HG03095 (cell line): ENCODE data around the gene CYP4F11.
"Not testable (repeated sequence)": the region's sequence is repeated elsewhere in the genome, so short reads cannot be mapped to it uniquely, and the experiment has no call there.

Experiments used
- ATAC-seq: cut with Tn5 transposase; IDR thresholded peaks from one replicate; pipeline ENCODE4 v1.9.1; 2021; ENCODE audit warnings: moderate library complexity; ENCODE audit not compliant: unreplicated experiment

CYP4F11 gene

GRCh38 chr19:15934332-15935078 is at the start of gene CYP4F11:
Gene CYP4F11 (minus strand): TSS chr19:15934529. CDS start chr19:15934408, 121 bp downstream.
- ATAC-seq, result no peak

DNA sequence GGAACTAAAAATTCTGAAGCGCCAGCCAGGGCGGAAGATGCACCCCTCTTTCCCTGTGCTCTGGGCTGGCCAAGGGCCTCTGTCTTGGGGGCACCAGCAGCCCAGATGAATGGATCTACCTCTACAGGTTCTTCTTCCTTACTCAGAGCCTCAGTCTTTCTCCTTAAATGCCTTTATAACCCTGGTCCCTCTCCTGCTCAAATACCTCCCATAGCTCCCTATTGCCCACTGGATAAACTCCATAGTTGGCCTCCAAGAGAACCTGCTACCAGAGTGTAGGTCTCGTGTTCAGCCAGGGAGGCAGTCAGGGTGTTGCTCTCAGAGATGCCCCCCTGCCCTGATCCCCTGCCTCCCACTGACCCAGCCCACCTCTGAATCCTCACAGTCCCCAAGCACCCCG is 45.0 kb upstream of the CYP4F11 start:
- no peak for ATAC-seq

- ATAC-seq, result no peak
These were observed 43.4 kb upstream of the CYP4F11 start for GRCh38 chr19:15977690-15978089.

GRCh38 chr19:15976836-15977689 is 42.7 kb upstream of the CYP4F11 start:
- no peak for ATAC-seq

- no peak for ATAC-seq
These were observed 40.5 kb upstream of the CYP4F11 start for GRCh38 chr19:15974856-15975255.

- not testable (repeated sequence) for ATAC-seq
These were observed 37.7 kb upstream of the CYP4F11 start for GRCh38 chr19:15972043-15972442.

GRCh38 chr19:15971224-15971780 is 37.0 kb upstream of the CYP4F11 start:
- no peak for ATAC-seq

- ATAC-seq, result no peak
These were observed 29.9 kb upstream of the CYP4F11 start for GRCh38 chr19:15964231-15964630.

DNA sequence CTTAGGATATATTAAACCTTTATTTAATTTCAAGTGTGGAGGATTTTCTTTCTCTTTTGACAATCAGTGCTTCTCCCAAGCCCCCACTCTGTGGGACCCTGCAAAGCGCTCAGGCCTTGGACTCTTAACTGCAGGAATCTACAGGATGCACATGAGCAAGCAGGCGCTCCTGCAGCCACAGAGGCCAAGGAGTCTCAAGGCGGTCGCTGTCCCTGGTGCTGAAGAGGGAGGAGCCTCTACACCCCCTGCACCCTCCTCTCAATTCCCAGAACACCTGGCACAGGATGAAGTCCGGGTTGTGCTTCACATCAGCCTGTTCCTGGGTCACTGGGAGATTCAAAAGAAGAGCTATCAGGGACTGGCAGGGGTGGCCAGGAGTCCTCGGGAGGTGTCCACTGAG is 28.0 kb upstream of the CYP4F11 start:
- no peak for ATAC-seq

- ATAC-seq, result no peak
These were observed 20.5 kb upstream of the CYP4F11 start for GRCh38 chr19:15954820-15955219.

DNA sequence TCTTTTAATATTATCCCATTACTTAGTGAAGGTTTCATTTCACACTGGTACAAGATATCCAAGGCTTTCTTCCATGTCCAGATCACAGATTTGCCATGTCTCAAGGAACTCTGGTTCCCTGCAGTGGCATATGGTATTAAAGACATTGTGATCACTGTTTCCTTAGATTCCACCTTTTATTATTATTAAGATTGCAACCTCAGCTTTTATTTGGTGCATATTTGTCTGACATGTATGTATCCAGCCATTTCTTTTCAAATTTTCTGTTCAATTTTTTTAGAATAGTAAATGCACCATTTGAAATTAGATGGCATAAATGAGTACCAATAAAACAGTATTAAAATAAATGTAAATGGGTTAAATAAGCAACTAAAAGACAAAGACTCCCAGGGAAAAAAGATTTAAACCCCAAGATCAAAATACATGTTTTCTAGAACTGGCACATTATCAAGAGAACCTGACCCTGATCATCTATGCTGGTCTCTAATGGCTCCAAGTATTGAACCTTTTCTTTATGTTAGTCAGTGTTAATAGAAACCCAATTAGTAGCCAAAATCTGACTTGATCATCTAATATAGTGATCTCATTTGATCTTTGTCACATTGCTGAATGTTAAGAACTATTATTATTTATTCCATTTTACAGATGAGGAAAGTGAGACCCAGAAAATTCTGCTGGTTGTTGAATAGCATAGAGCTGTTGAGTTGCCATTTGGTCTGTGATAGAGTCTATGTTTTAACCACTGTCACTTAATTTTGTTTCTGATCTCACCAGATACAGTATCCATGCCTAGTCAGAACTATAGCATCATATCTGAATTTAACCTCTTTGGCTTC is 14.1 kb upstream of the CYP4F11 start, which contains the start of gene OR10H4:
TSS of gene OR10H4 (plus strand) at position 786 of the 836 bp plus-strand sequence. CDS start at position 786, 0 bp downstream.
- no peak for ATAC-seq

GRCh38 chr19:15945301-15945700 is 11.0 kb upstream of the CYP4F11 start:
- no peak for ATAC-seq

DNA sequence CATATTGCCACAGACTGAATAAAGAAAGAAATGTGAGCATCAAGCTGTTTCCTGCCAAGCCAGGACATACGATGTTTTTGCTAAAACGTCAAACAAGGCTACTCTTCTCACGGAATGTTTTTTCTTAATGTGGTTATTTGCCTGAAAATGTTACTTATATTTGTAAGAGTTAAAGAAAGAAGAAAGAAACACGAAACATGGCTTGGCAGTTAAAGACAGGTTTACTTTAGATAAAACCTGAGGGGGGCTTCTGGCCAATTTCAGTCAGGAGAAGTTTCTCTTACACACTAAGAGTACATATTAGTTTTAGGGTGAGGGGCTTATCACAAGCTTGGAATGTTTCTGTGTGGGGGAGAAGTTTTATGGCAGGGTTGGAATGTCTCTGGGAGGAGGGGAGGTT is 10.1 kb upstream of the CYP4F11 start:
- no peak for ATAC-seq

DNA sequence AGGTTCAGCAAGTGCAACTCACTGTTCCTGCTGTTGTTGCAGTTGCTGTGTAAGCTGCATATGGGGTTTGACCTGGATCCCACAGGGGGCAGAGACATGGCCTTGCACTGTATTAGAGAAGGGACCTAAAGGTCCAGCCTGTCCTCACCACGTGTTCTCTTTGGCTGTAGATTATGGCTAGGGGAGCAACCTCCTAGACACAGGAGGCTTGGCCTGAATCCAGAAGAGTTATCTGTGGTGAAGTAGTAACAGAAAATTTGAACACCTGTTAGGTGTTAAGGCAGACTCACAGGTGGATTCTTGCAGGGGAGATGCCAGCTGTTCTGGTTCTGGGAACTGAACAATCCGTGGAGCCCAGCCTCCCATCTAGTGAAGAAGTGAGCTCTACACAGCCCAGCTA is 3.4 kb upstream of the CYP4F11 start:
- ATAC-seq, result no peak

DNA sequence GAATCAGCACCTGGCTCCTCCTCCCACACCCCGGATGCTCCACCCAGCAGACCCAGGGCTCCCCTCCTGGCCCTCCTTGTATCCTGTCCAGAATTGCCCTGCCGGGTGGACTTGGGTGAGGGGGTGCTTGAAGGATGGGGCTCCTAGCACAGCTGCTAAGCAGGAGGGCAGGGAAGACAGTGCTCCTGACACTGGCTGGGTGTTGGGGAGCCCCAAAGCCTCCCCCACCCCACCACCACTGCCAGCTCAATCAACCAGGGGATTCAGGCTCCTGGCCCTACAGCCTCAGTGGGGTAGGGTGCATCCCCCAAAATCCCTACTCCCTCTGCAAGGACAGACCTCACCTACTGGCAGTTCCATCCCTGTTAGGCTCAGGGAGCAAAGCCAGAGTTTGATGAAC is 2.6 kb upstream of the CYP4F11 start:
- no peak for ATAC-seq

- no peak for ATAC-seq
These were observed 1.8 kb upstream of the CYP4F11 start for GRCh38 chr19:15936173-15936572.

- no peak for ATAC-seq
These were observed 906 bp upstream of the CYP4F11 start for GRCh38 chr19:15935167-15935702.

GRCh38 chr19:15933761-15934331 is 483 bp downstream of the CYP4F11 start:
- not testable (repeated sequence) for ATAC-seq

DNA sequence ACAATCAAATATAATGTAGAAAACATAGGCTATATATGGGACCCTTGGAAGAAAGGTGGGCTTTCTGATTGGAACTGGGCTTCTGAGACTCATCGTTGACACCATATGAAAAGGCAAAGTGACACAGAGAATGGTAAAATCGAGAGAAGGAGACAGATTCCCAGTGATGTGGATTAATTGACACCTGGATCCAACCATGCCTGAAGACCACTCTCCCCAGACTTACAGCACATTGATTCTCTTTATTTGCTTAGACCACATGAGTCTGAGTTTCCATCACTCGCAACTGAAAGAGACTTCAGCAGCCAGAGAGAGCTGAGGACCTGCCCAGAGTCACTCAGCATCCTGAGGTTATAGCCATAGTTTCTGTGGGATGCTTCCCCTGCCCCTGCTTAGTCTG is 6.0 kb downstream of the CYP4F11 start:
- ATAC-seq, result no peak

GRCh38 chr19:15926484-15926883 is 7.8 kb downstream of the CYP4F11 start:
- ATAC-seq, result no peak
